ENCODE data around the gene TMUB2.
"Not testable (repeated sequence)": the region's sequence is repeated elsewhere in the genome, so short reads cannot be mapped to it uniquely, and the experiment has no call there.

The TMUB2 gene

DNA sequence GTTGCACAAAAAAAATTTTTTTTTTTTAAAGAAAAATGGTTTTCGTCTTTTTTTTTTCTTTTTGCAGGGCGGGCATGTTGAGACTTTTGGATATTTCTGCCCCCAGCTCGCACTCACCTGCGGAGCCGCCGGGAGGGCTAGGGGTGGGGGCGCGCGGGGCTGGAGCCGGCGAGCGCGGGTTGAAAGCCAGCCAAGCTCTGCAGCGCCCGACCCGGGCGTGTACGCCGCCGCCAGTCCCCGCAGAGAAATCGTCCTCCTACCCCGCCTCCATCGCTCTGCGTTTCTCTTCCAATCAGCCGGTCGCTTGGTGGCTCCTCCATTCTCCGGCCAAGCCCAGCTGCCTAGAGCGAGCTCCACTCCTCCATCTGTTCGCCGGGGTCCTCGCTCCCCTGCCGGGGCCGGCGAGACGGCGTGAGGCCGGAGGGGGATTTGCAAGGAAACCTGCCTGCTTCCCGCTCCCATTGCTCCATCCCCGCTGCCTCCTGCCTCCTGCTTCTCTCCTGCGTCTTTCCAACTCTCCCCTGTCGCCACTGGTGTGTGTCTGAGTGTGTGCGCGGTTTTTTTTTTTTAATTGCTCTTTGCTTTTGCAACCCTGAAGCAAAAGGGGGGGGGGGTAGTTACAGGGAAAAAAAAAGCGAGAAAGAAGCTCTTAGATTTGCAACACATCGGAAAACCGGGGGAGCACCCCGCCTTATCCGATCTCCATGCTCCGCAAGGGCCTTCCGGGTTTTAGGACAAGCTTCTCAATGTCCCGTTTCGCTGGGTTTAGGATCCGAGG, 34.5 kb downstream of the TMUB2 start:
- DNase-seq: peak; percentile 72

DNA sequence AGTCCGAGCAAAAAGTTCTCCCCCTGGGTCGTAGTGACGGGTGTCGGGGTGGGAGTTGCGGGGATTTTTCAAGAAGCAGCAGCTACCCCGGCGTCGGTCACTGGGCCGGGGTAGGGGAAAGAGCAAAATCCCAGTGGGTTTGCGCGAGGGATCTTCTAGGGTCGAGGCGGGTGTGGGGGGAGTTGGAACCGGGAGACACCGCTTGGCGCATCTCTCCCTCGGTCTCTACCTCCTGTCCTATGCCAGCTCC, 35.0 kb downstream of the TMUB2 start:
- DNase-seq: no peak

GRCh38 chr17:44222112-44222869, 35.5 kb downstream of the TMUB2 start:
- DNase-seq: peak; percentile 47

DNA sequence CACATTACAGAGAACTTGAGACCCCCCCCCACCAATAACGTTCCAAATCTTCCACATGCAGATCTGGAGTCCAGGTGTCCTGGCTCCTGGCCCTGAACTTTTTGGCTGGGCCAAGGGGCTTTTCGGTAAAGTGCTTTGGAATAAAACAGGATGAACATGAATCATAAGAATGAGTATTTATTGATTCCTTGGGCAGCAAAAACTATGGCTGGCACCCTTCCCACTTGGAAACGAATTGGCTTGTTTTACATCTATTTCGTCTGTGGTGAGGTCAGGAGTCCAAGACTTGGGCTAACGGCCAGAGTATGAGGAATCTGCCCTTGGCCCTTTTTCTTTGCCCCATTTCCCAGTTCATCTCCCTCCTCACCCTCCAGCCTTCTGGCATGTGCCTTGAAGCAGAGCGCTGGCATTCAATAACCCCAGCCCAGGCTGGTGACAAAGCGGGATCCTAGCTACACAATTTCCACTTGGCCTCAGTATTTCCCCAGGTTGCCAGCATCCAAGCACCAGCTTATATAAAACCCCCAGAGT, 36.8 kb downstream of the TMUB2 start:
- no peak for DNase-seq

GRCh38 chr17:44229090-44229489, 42.3 kb downstream of the TMUB2 start:
- DNase-seq: no peak

DNA sequence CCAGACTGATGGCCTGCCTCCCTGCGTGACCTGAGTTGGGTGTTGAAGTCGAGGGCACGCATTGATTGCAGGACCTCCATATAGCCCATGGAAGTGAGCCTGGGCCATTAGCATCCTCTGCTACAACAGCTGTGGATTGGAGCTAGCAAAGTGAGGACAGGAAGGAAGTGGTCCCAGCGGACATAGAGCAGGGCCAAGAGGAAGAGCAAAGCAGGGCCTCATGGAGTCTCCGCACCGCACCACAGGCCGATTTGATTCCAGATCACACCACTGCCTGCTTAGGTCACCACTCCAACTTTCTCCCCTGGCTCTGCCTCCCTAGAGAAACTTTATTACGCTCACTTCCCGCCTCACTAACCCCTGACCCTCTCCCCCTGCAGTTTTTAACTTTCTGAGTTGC, 43.4 kb downstream of the TMUB2 start:
- DNase-seq: no peak

DNA sequence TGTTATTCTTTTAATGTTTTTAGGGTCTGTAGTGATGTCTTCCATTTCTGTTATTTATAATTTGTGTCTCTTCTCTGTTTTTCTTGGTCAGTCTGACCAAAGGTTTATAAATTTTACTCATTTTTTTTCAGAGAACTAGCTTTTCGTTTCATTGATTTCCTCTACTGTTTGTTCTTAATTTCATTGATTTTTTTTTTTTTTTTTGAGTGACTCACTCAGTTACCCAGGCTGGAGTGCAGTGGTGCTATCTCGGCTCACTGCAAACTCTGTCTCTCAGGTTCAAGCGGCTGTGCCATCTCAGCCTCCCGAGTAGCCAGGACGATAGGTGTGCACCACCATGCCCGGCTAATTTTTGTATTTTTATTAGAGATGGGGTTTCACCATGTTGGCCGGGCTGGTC, 45.3 kb downstream of the TMUB2 start:
- DNase-seq: no peak

DNA sequence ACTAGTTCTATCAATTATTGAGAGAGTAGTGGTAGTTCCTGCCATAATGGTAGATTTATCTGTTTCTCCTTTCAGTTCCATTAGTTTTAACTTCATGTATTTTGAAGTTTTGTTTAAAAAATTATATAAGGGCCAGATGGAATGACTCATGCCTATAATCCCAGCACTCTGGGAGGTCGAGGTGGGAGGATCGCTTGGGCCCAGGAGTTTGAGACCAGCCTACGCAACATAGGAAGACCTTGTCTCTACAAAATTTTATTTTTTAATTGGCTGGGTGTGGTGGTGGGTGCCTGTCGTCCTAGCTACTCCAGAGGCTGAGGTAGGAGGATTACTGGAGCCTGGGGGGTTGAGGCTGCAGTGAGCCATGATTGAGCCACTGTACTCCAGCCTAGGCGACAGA, 46.8 kb downstream of the TMUB2 start:
- no peak for DNase-seq

GRCh38 chr17:44235583-44235936, 48.8 kb downstream of the TMUB2 start:
- no peak for DNase-seq

DNA sequence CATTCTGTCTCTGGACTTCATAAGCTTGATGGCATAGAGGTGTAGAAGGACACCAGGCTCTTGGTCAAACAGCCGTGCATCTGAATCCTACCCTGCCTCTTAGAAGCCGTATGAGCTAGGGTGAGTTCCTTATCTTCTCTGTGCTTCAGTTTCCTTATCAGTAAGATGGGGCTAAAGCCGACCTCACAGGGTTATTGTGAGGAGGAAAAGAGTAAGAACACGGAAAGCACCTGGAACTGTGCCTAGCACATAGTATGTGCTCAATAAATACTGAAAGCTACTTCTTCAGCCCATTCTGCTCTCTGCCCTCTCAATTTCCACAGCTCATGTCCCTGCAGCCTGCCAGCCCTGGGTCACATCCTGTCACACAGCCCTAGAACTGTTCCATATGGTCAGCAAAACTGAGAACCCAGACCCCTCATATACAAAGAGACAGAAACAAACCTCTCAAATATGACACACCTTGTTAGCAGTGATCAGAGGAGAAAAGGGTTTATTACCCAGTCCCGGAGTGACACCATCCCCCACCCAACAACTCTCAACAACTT, 49.7 kb downstream of the TMUB2 start:
- no peak for DNase-seq

- not testable (repeated sequence) for DNase-seq
Measured at GRCh38 chr17:44237886-44238285, 51.1 kb downstream of the TMUB2 start.

DNA sequence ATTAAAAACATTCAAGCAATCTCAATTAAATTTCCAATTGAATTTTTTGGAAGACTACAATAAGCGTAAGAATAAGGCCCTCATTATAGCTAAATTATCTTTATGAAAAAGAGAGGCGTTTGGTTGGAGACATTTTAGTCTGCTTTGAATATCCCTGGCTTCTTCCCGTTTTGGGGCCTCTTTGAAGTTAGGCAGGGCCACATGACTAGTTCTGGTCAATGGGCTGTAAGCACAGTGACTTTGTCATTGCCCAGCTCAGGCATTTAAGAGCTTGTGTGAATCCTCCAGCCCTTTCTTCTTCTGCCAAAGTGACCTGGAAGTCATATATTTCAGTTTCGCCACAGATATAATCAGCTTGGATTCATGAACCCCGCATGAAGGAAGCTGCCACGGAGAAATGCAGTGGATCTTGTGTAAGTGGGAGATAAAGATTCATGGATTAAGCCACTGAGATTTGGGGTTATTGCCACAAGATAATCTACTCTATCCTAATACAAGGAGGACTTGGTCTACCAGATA, 54.4 kb downstream of the TMUB2 start:
- no peak for DNase-seq
